Karpas-422 (cell line): Measurements from ENCODE around the gene IRX6. TPM values are rescaled to one million over a fixed set of nuclear protein-coding genes. Genes with fewer than 3 reads are reported as not detected.

ENCODE experiments used
- DNase-seq: peaks from one replicate; pipeline ENCODE4 v3.0.0-alpha.2; 2015
- H2AFZ ChIP-seq: fragments of 200-600 bp; sonication (generic); 2 replicates; pipeline ENCODE4 v1.6.1; 2014; ENCODE audit warnings: antibody characterized with exemption, low read length, mixed read lengths
- H3K27ac ChIP-seq: fragments of 200-600 bp; sonication (generic); 2 replicates; pipeline ENCODE4 v1.5.1; 2014; ENCODE audit warnings: mild to moderate bottlenecking, low read length, moderate library complexity
- H3K27me3 ChIP-seq: fragments of 200-600 bp; sonication (generic); 2 replicates; pipeline ENCODE4 v1.6.1; 2014; ENCODE audit warnings: low read length, mixed read lengths
- H3K36me3 ChIP-seq: fragments of 200-600 bp; sonication (generic); 2 replicates; pipeline ENCODE4 v1.6.1; 2014; ENCODE audit warnings: low read length, mixed read lengths; ENCODE audit not compliant: insufficient read depth
- H3K4me1 ChIP-seq: fragments of 200-600 bp; sonication (generic); 2 replicates; pipeline ENCODE4 v1.6.1; 2014; ENCODE audit warnings: mild to moderate bottlenecking, low read length, mixed read lengths
- H3K4me2 ChIP-seq: fragments of 200-600 bp; sonication (generic); 2 replicates; pipeline ENCODE4 v1.6.1; 2014; ENCODE audit warnings: low read length, low read depth, mild to moderate bottlenecking; ENCODE audit not compliant: poor library complexity, severe bottlenecking
- H3K4me3 ChIP-seq: fragments of 200-600 bp; sonication (generic); 2 replicates; pipeline ENCODE4 v1.5.1; 2014; ENCODE audit warnings: mild to moderate bottlenecking, antibody characterized with exemption, low read length, mixed read lengths
- H3K79me2 ChIP-seq: fragments of 200-600 bp; sonication (generic); 2 replicates; pipeline ENCODE4 v1.6.1; 2014; ENCODE audit warnings: mild to moderate bottlenecking, low read length, mixed read lengths
- H3K9ac ChIP-seq: fragments of 200-600 bp; sonication (generic); 2 replicates; pipeline ENCODE4 v1.6.0; 2014; ENCODE audit warnings: low read length
- H3K9me2 ChIP-seq: fragments of 200-600 bp; sonication (generic), shearing (Covaris generic); replicated peaks from 2 replicates; pipeline ENCODE4 v1.6.0; 2014; ENCODE audit warnings: mild to moderate bottlenecking, low read length, moderate library complexity; ENCODE audit not compliant: insufficient read depth
- H3K9me3 ChIP-seq: fragments of 300-700, 200-600 bp; sonication (generic); 2 replicates; pipeline ENCODE4 v1.6.1; 2014; ENCODE audit warnings: low read length, mixed read lengths
- H4K20me1 ChIP-seq: fragments of 200-600 bp; sonication (generic); 2 replicates; pipeline ENCODE4 v1.6.1; 2014; ENCODE audit warnings: mild to moderate bottlenecking, antibody characterized with exemption, low read length, low read depth; ENCODE audit not compliant: insufficient read depth
- total RNA-seq: library from RNA; depleted of rRNA; stranded (reverse); fragments of >200 nt; shearing (Covaris generic); gene quantifications from 2 replicates; pipeline ENCODE4 v1.2.3, GENCODE V29; 2014; ENCODE audit warnings: low replicate concordance; rRNA removed

The IRX6 gene
- total RNA-seq = not detected in 2 replicates

- Histone ChIP-seq H3K27ac (no peak within 1 kb of the TSS), H3K79me2 (no peaks in the 10 kb centered on the region), H2AFZ (no peak within 1 kb of the TSS), H3K4me1 (peaks cover 2% of the 10 kb centered on the region), H3K4me3 (no peak within 1 kb of the TSS), H3K9me2 (no peaks in the 10 kb centered on the region), H3K9ac (no peak within 1 kb of the TSS), H3K4me2 (no peak within 1 kb of the TSS), H3K27me3 (no peaks in the 10 kb centered on the region), H4K20me1 (no peaks in the 10 kb centered on the region), H3K9me3 (no peaks in the 10 kb centered on the region), H3K36me3 (no peaks in the 10 kb centered on the region)
- DNase-seq = peak; percentile 47
Observed at GRCh38 chr16:55323637-55324271, at the start of gene IRX6. Gene IRX6 (plus strand): TSS chr16:55324203. CDS start chr16:55325092, 889 bp downstream.

DNA sequence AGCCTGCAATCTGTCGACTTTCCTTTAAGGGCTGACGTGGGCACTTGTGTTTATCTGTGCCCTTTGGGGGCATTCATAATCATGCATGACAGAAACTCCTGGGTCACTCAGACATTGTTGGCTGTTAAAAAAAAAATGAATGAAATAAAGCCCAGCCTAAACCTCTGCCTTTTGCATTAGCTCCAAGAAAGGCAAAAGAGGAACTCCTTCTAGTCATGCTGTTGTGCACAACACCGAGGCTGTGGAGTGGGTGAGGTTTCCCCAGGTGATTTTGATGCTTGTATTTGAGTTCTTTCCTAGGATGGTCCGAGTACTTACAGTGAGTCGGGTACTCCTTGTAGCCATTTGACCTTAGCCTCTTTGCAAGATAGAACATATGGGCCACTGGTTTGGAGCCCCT lies 49.6 kb upstream of the IRX6 start:
- H3K27me3 ChIP-seq = no peaks in the 10 kb centered on the region
- H3K9me3 ChIP-seq = no peaks in the 10 kb centered on the region
- H3K4me2 ChIP-seq = no peak overlapping the region
- H3K4me1 ChIP-seq = peaks cover 13% of the 10 kb centered on the region
- H3K36me3 ChIP-seq = no peaks in the 10 kb centered on the region
- H3K9me2 ChIP-seq = no peaks in the 10 kb centered on the region
- DNase-seq = peak; percentile 70
- H3K27ac ChIP-seq = no peak overlapping the region
- H3K4me3 ChIP-seq = no peak overlapping the region
- no peak overlapping the region for H3K9ac ChIP-seq
- no peaks in the 10 kb centered on the region for H3K79me2 ChIP-seq
- no peak overlapping the region for H2AFZ ChIP-seq
- no peaks in the 10 kb centered on the region for H4K20me1 ChIP-seq

DNA sequence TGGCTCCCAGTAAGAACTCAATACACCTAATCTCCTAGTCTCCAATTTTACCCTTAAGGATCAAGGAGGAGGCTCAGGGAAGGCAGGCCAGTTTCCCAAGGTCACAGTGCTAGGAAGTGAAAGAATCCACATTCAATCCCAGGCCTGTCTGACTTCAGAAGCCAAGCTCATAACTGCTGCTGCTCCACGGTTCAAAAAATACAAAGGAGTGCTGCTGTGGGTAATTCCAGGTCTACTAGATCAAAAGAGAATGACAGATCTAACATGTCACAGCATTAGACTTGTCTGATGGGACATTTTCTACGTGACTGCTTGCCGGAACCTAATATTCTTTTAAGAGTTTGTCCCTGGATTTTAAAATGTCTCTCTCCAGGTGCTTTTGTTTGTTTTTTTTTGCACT lies 48.8 kb upstream of the IRX6 start:
- no peak overlapping the region for H3K4me2 ChIP-seq
- H3K9me2 ChIP-seq = no peaks in the 10 kb centered on the region
- no peaks in the 10 kb centered on the region for H3K79me2 ChIP-seq
- H4K20me1 ChIP-seq = no peaks in the 10 kb centered on the region
- no peaks in the 10 kb centered on the region for H3K27me3 ChIP-seq
- no peak overlapping the region for H3K9ac ChIP-seq
- no peak for DNase-seq
- no peak overlapping the region for H3K27ac ChIP-seq
- no peaks in the 10 kb centered on the region for H3K36me3 ChIP-seq
- peaks cover 13% of the 10 kb centered on the region for H3K4me1 ChIP-seq
- H3K9me3 ChIP-seq = no peaks in the 10 kb centered on the region
- H2AFZ ChIP-seq = no peak overlapping the region
- no peak overlapping the region for H3K4me3 ChIP-seq

DNA sequence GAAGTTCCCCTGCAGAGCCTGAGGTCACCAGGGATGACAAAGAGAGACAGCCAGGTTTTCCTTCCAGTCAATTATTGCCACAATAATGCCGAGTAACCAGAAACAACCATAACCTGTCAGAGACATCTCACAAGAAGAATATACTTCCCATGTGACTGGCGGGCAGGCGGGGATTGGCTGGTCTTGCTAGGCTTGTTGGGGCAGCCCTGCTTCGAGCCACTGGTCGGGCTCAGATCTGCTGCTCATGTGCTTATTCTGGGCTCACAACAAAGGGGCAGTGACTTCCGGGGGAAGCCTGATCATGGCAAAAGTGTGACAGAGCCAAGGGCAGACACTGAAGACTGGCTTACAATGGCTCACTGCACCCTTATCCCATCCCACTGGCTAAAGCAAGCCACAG lies 48.1 kb upstream of the IRX6 start:
- no peak for DNase-seq
- Histone ChIP-seq H3K9me3 (no peaks in the 10 kb centered on the region), H3K4me2 (no peak overlapping the region), H3K4me3 (no peak overlapping the region), H4K20me1 (no peaks in the 10 kb centered on the region), H3K27ac (no peak overlapping the region), H3K27me3 (no peaks in the 10 kb centered on the region), H3K36me3 (no peaks in the 10 kb centered on the region), H3K79me2 (no peaks in the 10 kb centered on the region), H2AFZ (no peak overlapping the region), H3K9ac (no peak overlapping the region), H3K9me2 (no peaks in the 10 kb centered on the region), H3K4me1 (peaks cover 13% of the 10 kb centered on the region)

- H2AFZ ChIP-seq = no peak overlapping the region
- no peaks in the 10 kb centered on the region for H3K9me2 ChIP-seq
- H3K27me3 ChIP-seq = no peaks in the 10 kb centered on the region
- no peak for DNase-seq
- H3K79me2 ChIP-seq = no peaks in the 10 kb centered on the region
- peaks cover 13% of the 10 kb centered on the region for H3K4me1 ChIP-seq
- H4K20me1 ChIP-seq = no peaks in the 10 kb centered on the region
- H3K4me3 ChIP-seq = no peak overlapping the region
- H3K27ac ChIP-seq = no peak overlapping the region
- no peak overlapping the region for H3K4me2 ChIP-seq
- H3K9me3 ChIP-seq = no peaks in the 10 kb centered on the region
- no peak overlapping the region for H3K9ac ChIP-seq
- H3K36me3 ChIP-seq = no peaks in the 10 kb centered on the region
Observed at GRCh38 chr16:55277536-55277935, 46.5 kb upstream of the IRX6 start.

- no peaks in the 10 kb centered on the region for H3K9me2 ChIP-seq
- DNase-seq = no peak
- H3K9me3 ChIP-seq = no peaks in the 10 kb centered on the region
- no peaks in the 10 kb centered on the region for H3K79me2 ChIP-seq
- no peak overlapping the region for H3K4me3 ChIP-seq
- no peaks in the 10 kb centered on the region for H3K36me3 ChIP-seq
- no peak overlapping the region for H3K27ac ChIP-seq
- H4K20me1 ChIP-seq = no peaks in the 10 kb centered on the region
- no peak overlapping the region for H3K4me2 ChIP-seq
- H3K27me3 ChIP-seq = no peaks in the 10 kb centered on the region
- H3K4me1 ChIP-seq = peaks cover 2% of the 10 kb centered on the region
- no peak overlapping the region for H2AFZ ChIP-seq
- H3K9ac ChIP-seq = no peak overlapping the region
Observed at GRCh38 chr16:55279598-55279997, 44.4 kb upstream of the IRX6 start.

GRCh38 chr16:55280587-55280986 lies 43.4 kb upstream of the IRX6 start:
- no peak overlapping the region for H3K27ac ChIP-seq
- H2AFZ ChIP-seq = no peak overlapping the region
- no peaks in the 10 kb centered on the region for H3K27me3 ChIP-seq
- no peaks in the 10 kb centered on the region for H4K20me1 ChIP-seq
- H3K4me3 ChIP-seq = no peak overlapping the region
- H3K9me2 ChIP-seq = no peaks in the 10 kb centered on the region
- no peaks in the 10 kb centered on the region for H3K9me3 ChIP-seq
- no peak overlapping the region for H3K9ac ChIP-seq
- H3K4me2 ChIP-seq = no peak overlapping the region
- DNase-seq = no peak
- no peaks in the 10 kb centered on the region for H3K36me3 ChIP-seq
- no peaks in the 10 kb centered on the region for H3K4me1 ChIP-seq
- H3K79me2 ChIP-seq = no peaks in the 10 kb centered on the region

GRCh38 chr16:55282441-55282840 lies 41.6 kb upstream of the IRX6 start:
- Histone ChIP-seq H3K9ac (no peak overlapping the region), H3K36me3 (no peaks in the 10 kb centered on the region)

More at GRCh38 chr16:55282441-55282840, 41.6 kb upstream of the IRX6 start:
- Histone ChIP-seq H3K79me2 (no peaks in the 10 kb centered on the region), H3K27me3 (no peaks in the 10 kb centered on the region), H3K4me2 (no peak overlapping the region), H3K4me1 (no peaks in the 10 kb centered on the region), H2AFZ (no peak overlapping the region), H3K27ac (no peak overlapping the region), H4K20me1 (no peaks in the 10 kb centered on the region), H3K9me2 (no peaks in the 10 kb centered on the region), H3K9me3 (no peaks in the 10 kb centered on the region), H3K4me3 (no peak overlapping the region)
- no peak for DNase-seq
